ENCODE results near the gene FGFRL1. TPM values are rescaled to one million over a fixed set of nuclear protein-coding genes. Genes with fewer than 3 reads are reported as not detected.

Gene FGFRL1
- polyA plus RNA-seq, 3 donors, result 20.7 to 142 (median 32.4) TPM

DNA sequence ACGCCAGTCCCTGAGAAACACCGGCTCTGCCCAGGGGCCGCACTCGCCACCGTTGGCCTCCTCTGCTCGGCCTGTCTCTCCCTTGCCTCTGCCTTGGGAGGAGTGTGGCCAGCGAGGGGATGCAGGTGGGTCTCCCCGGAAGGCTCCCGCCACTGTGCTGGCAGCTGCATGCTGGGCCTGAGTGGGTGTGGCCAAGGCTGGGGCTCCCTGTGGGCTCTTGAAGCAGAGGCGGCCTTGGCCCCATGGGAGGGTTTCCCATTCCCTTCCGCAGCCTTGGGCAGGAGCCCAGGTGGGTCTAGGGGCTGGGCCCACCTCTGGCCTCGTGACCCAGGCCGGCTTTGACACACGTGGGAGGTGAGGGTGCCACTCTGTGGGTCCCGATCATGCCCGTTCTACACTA lies 19.1 kb downstream of the FGFRL1 start:
- no peak overlapping the region for H3K27ac ChIP-seq (ENCODE audit: low read depth, low read length)
- WGBS, 3 donors, result 47 to 65% (median 63%) methylated on average over 16 of the region's 16 CpGs

DNA sequence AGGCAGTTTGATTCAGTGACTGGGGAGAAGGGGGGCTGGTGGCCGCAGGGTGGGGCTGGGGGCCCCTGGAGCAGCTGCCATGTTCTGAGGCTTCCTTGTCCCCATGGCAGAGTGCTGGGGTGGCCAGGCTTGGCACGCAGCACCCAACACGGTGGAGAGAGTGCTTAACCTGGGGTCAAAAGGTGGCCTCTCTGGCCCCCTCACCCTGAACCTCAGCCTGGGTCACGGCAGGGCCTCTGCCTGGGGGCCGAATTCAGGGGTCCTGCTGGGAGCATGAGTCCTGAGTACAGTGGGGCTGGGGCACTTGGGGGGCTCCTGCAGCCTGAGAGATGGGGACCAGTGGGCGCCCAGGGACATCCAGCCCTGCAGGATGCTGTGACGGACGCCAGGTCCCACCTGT lies 19.9 kb downstream of the FGFRL1 start:
- WGBS, 3 donors, result 78 to 80% (median 80%) methylated on average over 6 to 8 of the region's 8 CpGs

DNA sequence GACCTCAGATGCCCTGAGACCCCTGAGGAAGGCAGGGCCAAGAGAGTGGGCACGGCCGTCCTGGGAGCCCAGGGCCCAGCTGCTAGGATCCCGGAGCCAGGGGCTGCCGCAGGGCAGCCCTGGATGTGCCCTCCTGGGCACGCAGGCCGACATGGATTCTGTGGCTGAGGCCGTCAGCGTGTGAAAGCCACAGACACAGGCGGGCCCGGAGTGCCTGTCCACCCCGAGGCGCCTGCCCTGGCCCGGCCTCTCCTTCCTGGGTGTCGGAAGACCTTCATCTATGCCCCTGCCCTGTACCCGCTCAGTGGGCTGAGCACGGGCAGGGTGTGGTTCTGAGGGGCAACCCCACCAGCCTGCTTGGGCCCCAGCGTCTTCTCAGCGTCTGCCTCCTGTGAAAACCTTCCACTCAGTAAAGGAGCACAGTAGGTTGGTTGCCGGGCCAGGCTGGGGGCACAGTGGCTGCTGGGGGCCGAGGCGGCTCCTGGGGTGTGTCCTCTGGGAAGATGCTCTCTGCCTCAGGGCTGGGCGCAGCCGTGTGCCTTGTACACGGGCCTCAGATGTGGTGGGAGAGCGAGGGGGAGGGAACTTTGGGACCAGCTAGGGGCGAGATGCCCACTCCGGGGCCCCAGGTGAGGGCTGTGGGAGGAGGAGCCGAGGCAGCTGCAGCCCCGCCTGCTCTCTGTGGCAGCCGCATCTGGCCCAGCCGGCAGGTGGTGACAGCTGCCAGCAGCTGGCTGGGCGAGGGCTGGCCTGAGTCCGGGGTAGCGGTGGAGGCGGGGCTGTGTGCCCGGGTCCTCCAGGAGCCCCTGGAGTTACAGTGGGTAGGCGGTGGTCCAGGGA lies 20.8 kb downstream of the FGFRL1 start:
- H3K27ac ChIP-seq (ENCODE audit: low read depth, low read length), result no peak overlapping the region
- WGBS, 3 donors, result 60 to 71% (median 67%) methylated on average over 34 to 37 of the region's 37 CpGs

More for the DNA sequence above, 19.9 kb downstream of the FGFRL1 start:
- no peak overlapping the region for H3K27ac ChIP-seq (ENCODE audit: low read depth, low read length)

DNA sequence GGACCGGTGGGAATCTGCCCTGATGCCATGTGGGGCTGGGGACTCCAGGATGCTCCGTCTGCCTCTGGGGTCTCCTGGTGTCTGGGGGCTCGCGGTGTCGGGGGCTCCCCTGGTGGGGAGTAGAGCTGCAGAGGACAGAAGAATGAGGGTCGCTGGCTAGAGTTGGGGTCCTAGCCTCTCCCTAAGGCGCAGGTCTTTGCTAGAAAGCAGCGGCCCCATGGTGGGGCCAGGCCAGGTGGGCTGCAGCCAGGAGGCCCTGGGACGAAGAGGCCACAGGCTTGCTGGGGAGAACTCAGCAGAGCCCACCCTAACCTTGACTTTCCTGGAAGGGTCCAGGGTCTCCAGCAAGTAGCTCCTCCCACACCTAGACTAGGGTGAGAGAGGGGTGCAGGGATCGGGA lies 21.4 kb downstream of the FGFRL1 start:
- WGBS, 3 donors, result 80 to 84% (median 84%) methylated on average over 10 of the region's 10 CpGs
- H3K27ac ChIP-seq (ENCODE audit: low read depth, low read length), result no peak overlapping the region

DNA sequence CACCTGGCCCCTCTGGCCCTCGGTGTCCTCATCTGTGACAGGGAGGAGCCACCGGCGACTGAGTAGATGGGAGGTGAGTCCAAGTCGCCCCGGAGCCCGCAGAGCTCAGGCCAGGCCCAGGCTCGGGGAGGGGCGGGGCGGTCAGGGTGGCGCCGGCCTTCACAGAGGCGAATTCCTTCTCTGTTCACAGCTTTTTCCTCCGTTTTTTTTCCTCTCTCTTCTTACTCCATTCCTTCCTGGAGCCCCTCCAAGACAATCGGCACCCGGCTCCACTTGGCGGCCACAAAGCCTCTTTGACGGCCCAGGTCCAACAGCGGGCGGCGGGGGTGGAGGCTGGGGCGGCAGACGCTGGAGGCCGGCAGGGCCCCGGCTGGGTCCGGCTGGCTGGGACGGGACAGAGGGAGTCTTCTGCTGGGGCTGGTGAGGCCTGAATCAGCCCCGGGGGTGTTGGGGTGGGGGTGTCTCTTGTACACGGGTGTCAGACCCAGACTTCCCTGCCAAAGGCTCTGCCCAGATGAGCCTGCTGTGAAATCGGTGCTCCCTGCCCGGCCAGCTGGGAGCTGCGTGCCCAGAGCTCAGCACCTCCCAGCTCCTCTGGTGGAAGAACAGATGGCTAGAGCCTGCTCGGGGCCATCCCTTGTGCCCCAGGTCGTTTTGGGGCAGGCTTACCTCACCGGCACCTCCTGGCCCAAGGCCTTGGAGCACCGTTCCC lies 22.6 kb downstream of the FGFRL1 start:
- WGBS, 3 donors, result 43 to 76% (median 43%) methylated on average over 33 to 35 of the region's 35 CpGs
- no peak overlapping the region for H3K27ac ChIP-seq (ENCODE audit: low read depth, low read length)

DNA sequence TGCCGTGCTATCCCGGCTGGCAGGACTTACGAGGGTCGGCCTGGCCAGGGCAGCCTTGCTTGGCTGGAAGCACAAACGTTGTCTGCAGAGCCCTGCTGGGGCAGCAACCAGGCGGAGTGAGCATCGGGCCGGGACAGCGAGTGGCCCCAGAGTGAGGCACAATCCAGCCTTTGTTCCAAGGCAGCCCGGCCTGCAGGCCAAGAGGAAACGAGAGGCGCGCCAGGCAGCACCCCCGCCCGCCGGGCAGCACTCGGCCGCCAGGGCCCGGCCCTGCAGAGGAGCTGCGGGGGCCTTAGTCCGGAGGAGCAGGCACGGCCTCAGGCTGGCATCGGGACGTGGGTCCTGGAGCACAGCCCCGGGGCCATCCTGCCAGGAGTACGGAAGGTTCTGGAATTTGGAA lies 24.1 kb downstream of the FGFRL1 start:
- no peak overlapping the region for H3K27ac ChIP-seq (ENCODE audit: low read depth, low read length)
- 55 to 65% (median 58%) methylated on average over 25 to 26 of the region's 26 CpGs for WGBS, 3 donors

DNA sequence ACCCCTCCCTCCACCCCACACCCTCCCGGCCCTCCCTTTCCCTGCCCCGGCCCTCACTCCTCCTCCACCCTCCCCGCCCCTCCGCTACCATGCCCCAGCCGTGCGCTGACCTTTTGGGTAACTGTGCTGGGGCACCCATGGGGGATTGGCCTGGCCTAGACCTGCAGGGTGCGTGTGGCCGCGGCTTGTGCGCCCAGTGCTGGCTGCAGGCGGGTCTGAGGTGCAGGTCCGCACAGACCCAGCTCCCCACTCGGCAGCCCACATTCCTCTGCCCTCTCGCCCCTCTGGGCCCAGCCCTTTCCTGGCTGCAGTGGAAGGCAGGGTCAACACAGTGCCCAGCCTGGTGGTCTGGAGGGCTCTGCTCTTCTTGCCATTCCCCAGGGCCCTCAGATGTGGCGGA lies 24.7 kb downstream of the FGFRL1 start:
- H3K27ac ChIP-seq (ENCODE audit: low read depth, low read length), result no peak overlapping the region
- WGBS, 3 donors, result 75 to 84% (median 82%) methylated on average over 13 to 15 of the region's 15 CpGs

DNA sequence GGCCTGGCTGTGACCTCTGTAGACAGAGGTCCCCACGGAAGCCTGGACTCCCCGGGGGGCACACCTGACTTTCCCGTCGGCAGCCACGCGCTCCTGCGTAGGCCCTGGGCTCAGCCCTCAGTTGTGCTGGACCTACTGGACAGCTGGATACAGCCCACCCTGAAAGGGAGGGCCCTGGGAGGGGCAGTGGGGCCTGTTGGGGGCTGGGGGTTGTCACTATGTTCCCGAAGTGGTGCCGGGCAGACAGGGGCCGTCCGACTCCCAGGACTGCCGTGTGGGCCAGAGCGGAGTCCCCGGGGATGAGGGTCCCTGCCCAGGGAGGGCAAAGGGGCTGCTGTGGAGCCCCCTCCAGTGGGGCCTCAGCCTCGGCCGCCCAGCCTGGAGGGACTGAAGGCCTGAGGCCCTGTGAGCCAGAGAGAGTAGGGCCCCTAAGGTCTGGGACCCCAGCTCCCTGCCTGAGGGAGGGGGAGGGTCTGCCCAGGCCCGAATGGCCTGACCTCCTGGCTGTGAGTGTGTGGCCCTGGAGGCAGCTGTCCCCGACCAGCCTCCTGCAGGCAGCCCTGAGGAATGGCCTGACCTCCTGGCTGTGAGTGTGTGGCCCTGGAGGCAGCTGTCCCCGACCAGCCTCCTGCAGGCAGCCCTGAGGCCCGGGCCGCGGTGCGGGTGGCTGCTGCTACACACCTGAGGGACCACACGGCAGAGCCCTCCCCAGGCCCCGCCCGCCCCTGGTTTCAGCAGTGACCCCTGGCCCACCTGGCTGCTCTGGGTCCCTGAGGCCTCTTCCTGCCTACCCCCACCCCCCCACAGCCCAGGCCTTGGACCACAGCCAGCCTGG lies 25.8 kb downstream of the FGFRL1 start:
- 85 to 88% (median 88%) methylated on average over 25 to 26 of the region's 26 CpGs for WGBS, 3 donors

DNA sequence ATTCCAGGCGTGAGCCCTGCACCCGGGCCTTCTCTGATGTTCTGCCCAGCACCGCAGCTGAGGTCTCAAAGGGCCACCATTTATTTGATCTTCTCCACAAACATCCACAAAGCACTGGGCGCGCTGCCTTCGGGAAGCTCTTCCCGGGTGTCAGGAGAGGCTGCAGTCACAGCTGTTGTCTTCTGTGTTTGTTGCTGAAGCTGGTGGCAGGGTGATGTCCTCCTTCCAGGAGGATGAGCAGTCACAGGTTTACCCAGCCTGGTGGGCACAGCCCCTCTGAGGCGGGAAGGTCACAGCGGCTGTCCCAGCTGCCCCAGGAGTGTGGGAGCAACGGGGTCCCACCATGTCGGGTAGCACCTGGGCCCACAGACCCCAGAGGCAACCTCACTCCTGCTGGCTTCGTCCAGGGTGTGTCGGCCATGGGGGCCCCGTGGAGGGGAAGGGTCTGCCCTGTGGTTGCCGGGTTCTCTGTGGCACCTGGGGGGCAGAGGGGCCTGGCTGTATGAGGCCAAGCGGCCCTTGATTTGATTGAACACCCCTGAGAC lies 27.6 kb downstream of the FGFRL1 start:
- 74 to 88% (median 82%) methylated on average over 16 of the region's 16 CpGs for WGBS, 3 donors
- no peak overlapping the region for H3K27ac ChIP-seq (ENCODE audit: low read depth, low read length)

More for the DNA sequence above, 25.8 kb downstream of the FGFRL1 start:
- no peak overlapping the region for H3K27ac ChIP-seq (ENCODE audit: low read depth, low read length)

DNA sequence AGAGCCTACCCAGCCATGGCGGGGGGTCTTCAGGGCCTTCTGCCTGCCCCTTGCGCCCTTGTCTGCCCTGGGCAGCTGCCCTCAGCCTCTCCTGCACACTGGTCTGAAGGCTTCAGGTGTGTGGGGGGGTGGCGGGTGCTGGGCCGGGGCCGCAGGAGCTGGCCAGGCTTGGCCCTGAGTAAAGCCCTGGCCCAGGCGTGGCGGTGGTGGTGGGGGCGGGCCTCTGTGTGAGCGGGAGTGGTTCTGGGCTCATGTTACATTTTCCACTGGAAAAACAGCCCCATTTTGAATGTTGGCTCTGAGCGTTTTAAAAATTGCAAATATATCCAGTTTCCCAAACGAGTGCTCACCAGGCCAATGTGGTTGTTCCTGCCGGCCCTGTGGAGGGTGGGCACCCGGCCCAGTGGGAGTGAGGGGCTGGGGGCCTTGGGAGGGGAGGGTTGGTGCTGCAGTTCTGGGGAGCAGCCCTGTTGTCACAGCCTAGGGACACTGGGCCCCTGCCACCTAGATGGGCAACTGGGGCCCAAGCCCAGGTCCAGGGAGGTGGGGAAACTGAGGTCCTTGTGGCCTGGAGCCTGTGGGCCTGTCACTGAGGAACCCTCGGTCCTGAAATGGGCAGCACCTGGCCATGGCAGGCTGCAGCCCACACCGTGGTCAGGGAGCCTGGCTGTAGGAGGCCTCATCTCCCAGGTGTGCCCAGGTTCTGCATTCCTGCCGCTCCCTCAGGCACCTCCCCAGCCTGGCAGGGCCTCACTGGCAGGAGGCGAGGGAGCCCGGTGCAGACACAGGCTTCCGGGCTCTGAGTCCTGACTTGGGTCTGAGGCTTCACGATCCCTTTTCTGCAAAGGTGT lies 28.3 kb downstream of the FGFRL1 start:
- H3K27ac ChIP-seq (ENCODE audit: low read depth, low read length), result no peak overlapping the region
- 53 to 63% (median 60%) methylated on average over 20 of the region's 20 CpGs for WGBS, 3 donors

DNA sequence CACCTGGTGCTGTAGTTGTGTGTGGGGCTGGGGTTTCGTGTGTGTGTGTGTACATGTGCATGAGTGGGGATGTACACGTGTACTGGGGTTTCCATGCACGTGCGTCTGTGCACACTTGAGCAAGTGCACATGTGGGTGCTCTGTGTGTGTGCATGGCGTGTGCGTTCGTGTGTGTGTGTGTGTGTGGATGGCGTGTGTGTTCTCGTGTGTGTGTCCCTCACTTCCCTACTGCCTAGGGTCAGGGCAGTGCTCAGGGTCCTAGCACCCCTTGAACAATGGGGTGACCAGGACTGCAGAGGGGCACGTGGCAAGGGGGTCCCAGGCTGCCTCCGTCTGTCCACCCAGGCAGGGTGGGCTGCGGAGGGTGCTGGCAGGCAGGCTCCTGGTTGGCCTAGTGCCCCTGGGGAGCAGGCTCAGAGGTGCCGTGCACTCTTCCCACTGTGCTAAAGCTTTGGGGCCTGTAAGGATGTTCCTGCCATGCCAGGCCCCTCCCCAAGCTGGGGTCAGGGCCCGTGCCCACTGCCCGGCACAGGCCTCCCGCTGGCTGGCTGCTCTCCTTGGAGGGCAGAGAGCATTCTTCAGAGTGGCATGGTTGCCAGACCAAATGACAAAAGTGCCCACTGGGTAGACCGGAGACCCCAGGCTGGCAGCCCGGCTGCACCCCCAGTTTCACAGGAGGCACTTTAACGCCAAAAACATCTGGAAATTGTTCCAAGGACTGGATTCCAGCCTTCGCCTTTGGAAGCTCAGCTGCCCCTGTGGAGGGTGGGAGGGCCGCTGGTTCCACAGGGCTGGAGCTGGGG lies 29.1 kb downstream of the FGFRL1 start:
- WGBS, 3 donors, result 80 to 91% (median 84%) methylated on average over 21 of the region's 21 CpGs
- no peak overlapping the region for H3K27ac ChIP-seq (ENCODE audit: low read depth, low read length)

DNA sequence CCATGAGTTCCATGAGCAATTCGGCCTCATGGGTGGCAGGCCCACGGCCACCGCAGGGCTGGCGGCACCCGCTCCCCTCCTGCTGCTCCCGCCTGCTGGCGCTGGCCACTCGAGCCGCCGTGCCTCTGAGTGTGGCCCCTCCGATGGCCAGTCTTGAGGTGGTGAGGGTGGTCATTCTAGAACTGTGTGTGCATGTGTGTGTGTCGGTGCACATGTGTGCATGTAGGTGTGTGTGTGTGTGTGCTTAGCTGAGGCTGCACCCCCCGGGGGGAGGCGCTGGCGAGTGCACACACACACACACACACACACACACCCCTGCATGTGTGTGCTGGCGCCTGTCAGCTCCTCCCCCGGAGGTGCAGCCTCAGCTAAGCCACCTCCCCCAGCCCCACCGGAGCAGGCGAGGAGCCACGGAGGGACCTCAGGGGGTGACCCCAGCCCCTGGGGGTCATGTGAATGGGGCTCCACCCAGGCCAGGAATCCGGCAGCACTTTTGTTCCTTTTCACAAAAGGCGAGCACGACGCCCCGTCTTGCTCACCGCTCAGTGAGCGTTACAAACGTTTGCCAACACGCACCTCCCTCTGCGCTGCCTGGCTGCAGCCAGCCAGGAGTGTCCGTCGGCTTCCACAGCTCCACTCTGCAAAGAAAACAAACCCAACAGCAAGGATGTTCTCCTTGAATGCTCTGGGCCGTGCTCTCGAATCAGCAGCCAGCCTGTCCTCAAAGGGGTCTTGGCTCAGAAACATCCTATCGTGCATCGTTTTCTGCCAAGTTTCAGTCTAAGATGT lies 29.9 kb downstream of the FGFRL1 start:
- 41 to 48% (median 43%) methylated on average over 30 to 36 of the region's 36 CpGs for WGBS, 3 donors
- H3K27ac ChIP-seq (ENCODE audit: low read depth, low read length), result no peak overlapping the region

DNA sequence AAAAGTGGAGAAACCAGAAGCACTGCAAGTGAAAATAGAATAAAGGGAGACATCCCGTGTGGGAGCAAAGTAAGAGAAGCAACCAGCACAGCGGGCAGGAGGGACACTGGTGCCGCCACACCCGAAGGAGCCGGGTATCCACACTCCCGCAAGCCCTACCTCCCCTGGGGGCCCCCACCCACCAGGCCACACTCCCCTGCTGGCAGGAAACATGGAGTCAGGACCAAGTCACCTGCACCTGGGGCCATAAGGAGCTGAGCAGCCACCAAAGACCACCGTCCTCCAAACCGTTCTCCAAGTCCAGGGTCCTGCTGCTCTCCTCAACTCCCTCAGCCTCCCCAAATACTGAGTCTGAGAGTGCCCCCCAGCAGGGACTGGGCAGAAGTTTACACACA lies 30.5 kb downstream of the FGFRL1 start:
- H3K27ac ChIP-seq (ENCODE audit: low read depth, low read length), result no peak overlapping the region
- 37 to 60% (median 50%) methylated on average over 7 to 8 of the region's 8 CpGs for WGBS, 3 donors

DNA sequence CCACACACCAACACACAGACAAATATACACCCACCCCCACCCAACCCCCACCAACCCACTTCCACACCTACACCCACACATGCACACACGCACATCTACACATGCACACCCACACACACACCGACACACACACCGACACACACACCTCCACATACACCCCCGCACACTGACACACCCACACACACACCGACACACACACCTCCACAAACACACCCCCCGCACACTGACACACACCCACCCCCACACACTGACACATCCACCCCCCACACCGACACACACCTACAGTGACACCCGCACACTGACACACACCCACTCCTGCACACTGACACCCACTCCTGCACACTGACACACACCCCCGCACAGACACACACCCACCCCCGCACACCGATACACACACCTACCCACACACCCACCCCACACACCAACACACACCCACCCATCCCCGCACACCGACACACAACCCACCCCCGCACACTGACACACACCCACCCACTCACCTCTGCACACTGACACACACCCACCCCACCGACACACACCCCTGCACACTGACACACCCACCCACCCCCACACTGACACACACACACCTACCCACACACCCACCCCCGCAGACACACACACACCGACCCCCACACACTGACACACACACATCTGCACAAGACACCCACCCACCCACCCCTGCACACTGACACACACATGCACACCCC lies 31.1 kb downstream of the FGFRL1 start:
- H3K27ac ChIP-seq (ENCODE audit: low read depth, low read length), result no peak overlapping the region
- WGBS, 3 donors, result 81 to 89% (median 84%) methylated on average over 14 to 17 of the region's 17 CpGs

DNA sequence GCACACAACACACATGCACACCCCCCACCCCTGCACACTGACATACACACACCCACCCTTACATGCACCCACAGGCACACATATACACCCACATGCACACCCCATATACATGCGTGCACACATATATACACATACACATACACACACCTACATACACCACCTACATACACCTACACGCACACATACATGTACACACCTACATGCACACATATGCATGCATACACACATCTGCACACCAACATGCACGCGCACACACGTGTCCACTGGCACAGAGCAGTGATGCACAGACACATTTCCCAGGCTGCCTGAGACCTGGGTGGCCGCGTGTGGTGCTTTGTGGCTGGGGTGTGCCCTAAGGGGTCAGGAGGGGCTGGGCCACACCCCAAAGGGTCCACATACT lies 31.7 kb downstream of the FGFRL1 start:
- no peak overlapping the region for H3K27ac ChIP-seq (ENCODE audit: low read depth, low read length)
- 48 to 67% (median 60%) methylated on average over 7 of the region's 7 CpGs for WGBS, 3 donors

All from adipose tissue (tissue), 3 donors.